DOHH2 (cell line): ENCODE measurements around the gene DOLK.

ENCODE experiments used
- H3F3A ChIP-seq: fragments of 200-600 bp; sonication (generic), shearing (Covaris generic); 2 replicates; pipeline ENCODE4 v1.6.0; 2016; ENCODE audit warnings: antibody characterized with exemption, mild to moderate bottlenecking; ENCODE audit not compliant: control insufficient read depth, insufficient read depth
- H3K27ac ChIP-seq: fragments of 200-600 bp; sonication (generic); 2 replicates; pipeline ENCODE4 v1.5.1; 2014; ENCODE audit warnings: low read depth, mild to moderate bottlenecking, low read length, moderate library complexity
- H3K27me3 ChIP-seq: fragments of 200-600 bp; sonication (generic); 2 replicates; pipeline ENCODE4 v1.6.1; 2014; ENCODE audit warnings: mild to moderate bottlenecking, low read length, mixed read lengths; ENCODE audit not compliant: control insufficient read depth
- H3K36me3 ChIP-seq: fragments of 200-600 bp; sonication (generic); 2 replicates; pipeline ENCODE4 v1.6.1; 2014; ENCODE audit warnings: mild to moderate bottlenecking, low read length, moderate library complexity, mixed read lengths; ENCODE audit not compliant: control insufficient read depth
- H3K4me1 ChIP-seq: fragments of 200-600 bp; sonication (generic); 2 replicates; pipeline ENCODE4 v1.6.1; 2014; ENCODE audit warnings: mild to moderate bottlenecking, low read length, mixed read lengths; ENCODE audit not compliant: control insufficient read depth
- H3K4me2 ChIP-seq: fragments of 200-600 bp; sonication (generic); 2 replicates; pipeline ENCODE4 v1.6.0; 2014; ENCODE audit warnings: mild to moderate bottlenecking, low read length, moderate library complexity
- H3K4me3 ChIP-seq: fragments of 200-600 bp; sonication (generic); 2 replicates; pipeline ENCODE4 v1.5.1; 2014; ENCODE audit warnings: mild to moderate bottlenecking, low read length, mixed read lengths
- H3K79me2 ChIP-seq: fragments of 200-600 bp; sonication (generic); 2 replicates; pipeline ENCODE4 v1.6.1; 2014; ENCODE audit warnings: mild to moderate bottlenecking, low read length, mixed read lengths; ENCODE audit not compliant: control insufficient read depth
- H3K9me2 ChIP-seq: fragments of 200-600 bp; sonication (generic); replicated peaks from 2 replicates; pipeline ENCODE4 v1.6.1; 2014; ENCODE audit warnings: mild to moderate bottlenecking, low read length, mixed read lengths; ENCODE audit not compliant: control insufficient read depth
- H3K9me3 ChIP-seq: fragments of 200-600 bp; sonication (generic); 2 replicates; pipeline ENCODE4 v1.6.1; 2014; ENCODE audit warnings: antibody characterized with exemption, low read length, mixed read lengths; ENCODE audit not compliant: control insufficient read depth, insufficient read depth
- H4K20me1 ChIP-seq: fragments of 200-600 bp; sonication (generic); 2 replicates; pipeline ENCODE4 v1.6.0; 2014; ENCODE audit warnings: low read depth, mild to moderate bottlenecking, antibody characterized with exemption, low read length, moderate library complexity; ENCODE audit not compliant: control insufficient read depth, insufficient read depth
- CTCF ChIP-seq: fragments of 200-600 bp; sonication (generic); IDR thresholded peaks from one replicate; pipeline ENCODE4 v1.5.1; 2014; ENCODE audit warnings: antibody characterized with exemption, mild to moderate bottlenecking, low read depth, low read length; ENCODE audit not compliant: poor library complexity, severe bottlenecking
- EZH2phosphoT487 ChIP-seq: fragments of 200-600 bp; sonication (generic); IDR thresholded peaks from 2 replicates; pipeline ENCODE4 v1.6.1; 2017; ENCODE audit warnings: borderline replicate concordance, mild to moderate bottlenecking, antibody characterized with exemption, low read length, moderate library complexity, mixed read lengths

DOLK gene

GRCh38 chr9:128899566-128900322 lies 47.7 kb downstream of the DOLK start:
- no peak overlapping the region for H3K4me2 ChIP-seq
- H3K79me2 ChIP-seq = peaks cover 7% of the 10 kb centered on the region
- no peak overlapping the region for H3K27ac ChIP-seq
- peaks cover 15% of the 10 kb centered on the region; the same call in 1 of the 2 replicates for H3K36me3 ChIP-seq
- TF ChIP-seq CTCF (no peak), EZH2phosphoT487 (no peak)
- H3K9me2 ChIP-seq = no peaks in the 10 kb centered on the region
- H3K27me3 ChIP-seq = no peaks in the 10 kb centered on the region
- no peaks in the 10 kb centered on the region for H4K20me1 ChIP-seq
- H3F3A ChIP-seq = no peaks in the 10 kb centered on the region
- no peaks in the 10 kb centered on the region for H3K9me3 ChIP-seq
- peaks cover 20% of the 10 kb centered on the region for H3K4me1 ChIP-seq
- no peak overlapping the region for H3K4me3 ChIP-seq

- H3K27ac ChIP-seq = no peak overlapping the region
Measured at GRCh38 chr9:128898845-128899565, 48.4 kb downstream of the DOLK start.

GRCh38 chr9:128898382-128898781 lies 49.0 kb downstream of the DOLK start:
- no peak overlapping the region for H3K4me3 ChIP-seq
- H3K4me1 ChIP-seq = peaks cover 20% of the 10 kb centered on the region
- peaks cover 16% of the 10 kb centered on the region; the same call in 1 of the 2 replicates for H3K36me3 ChIP-seq
- TF ChIP-seq EZH2phosphoT487 (no peak), CTCF (no peak)
- H3K4me2 ChIP-seq = no peak overlapping the region
- no peaks in the 10 kb centered on the region for H4K20me1 ChIP-seq
- H3K27ac ChIP-seq = no peak overlapping the region
- H3K9me2 ChIP-seq = no peaks in the 10 kb centered on the region
- no peaks in the 10 kb centered on the region for H3F3A ChIP-seq
- H3K79me2 ChIP-seq = peaks cover 7% of the 10 kb centered on the region
- no peaks in the 10 kb centered on the region for H3K27me3 ChIP-seq
- H3K9me3 ChIP-seq = no peaks in the 10 kb centered on the region

More at GRCh38 chr9:128898845-128899565, 48.4 kb downstream of the DOLK start:
- Histone ChIP-seq H3K4me2 (no peak overlapping the region), H3K4me1 (peaks cover 20% of the 10 kb centered on the region), H3K9me3 (no peaks in the 10 kb centered on the region), H3K36me3 (peaks cover 15% of the 10 kb centered on the region; the same call in 1 of the 2 replicates), H3F3A (no peaks in the 10 kb centered on the region), H3K4me3 (no peak overlapping the region), H4K20me1 (no peaks in the 10 kb centered on the region), H3K79me2 (peaks cover 7% of the 10 kb centered on the region), H3K9me2 (no peaks in the 10 kb centered on the region), H3K27me3 (no peaks in the 10 kb centered on the region)
- TF ChIP-seq EZH2phosphoT487 (no peak), CTCF (no peak)
